Activated naive CD4-positive, alpha-beta T cell treated with anti-CD3 and anti-CD28 coated beads, Interleukin-2, amount 10 ng/mL, durations not matched to agents 7 days and 5 days (primary cell): Measurements from ENCODE around the gene TXN.
"Not testable (repeated sequence)": the region's sequence is repeated elsewhere in the genome, so short reads cannot be mapped to it uniquely, and the experiment has no call there.

ENCODE experiments used
- CTCF ChIA-PET: fragments of 350-600 bp; sonication (Branson Sonifier 250); formaldehyde crosslinking; loops from one replicate; lab custom pipeline; 2021; ENCODE audit warnings: antibody characterized with exemption; lab: Charles Lee
- DNase-seq: peaks from one replicate; pipeline ENCODE4 v3.0.0-alpha.2; 2020
- H3K27ac Mint-ChIP-seq: one replicate; pipeline ENCODE4 v1.8.0; 2021; ENCODE audit warnings: mild to moderate bottlenecking, moderate library complexity, mixed read lengths
- H3K27me3 Mint-ChIP-seq: one replicate; pipeline ENCODE4 v1.8.0; 2021; ENCODE audit warnings: mild to moderate bottlenecking, mixed read lengths
- H3K36me3 Mint-ChIP-seq: one replicate; pipeline ENCODE4 v1.8.0; 2021; ENCODE audit warnings: mixed read lengths
- H3K4me1 Mint-ChIP-seq: one replicate; pipeline ENCODE4 v1.8.0; 2021; ENCODE audit warnings: mixed read lengths
- H3K4me3 Mint-ChIP-seq: one replicate; pipeline ENCODE4 v1.8.0; 2021; ENCODE audit warnings: mild to moderate bottlenecking, moderate library complexity, mixed read lengths
- H3K9me3 Mint-ChIP-seq: one replicate; pipeline ENCODE4 v1.8.0; 2021; ENCODE audit warnings: mixed read lengths

The TXN gene

GRCh38 chr9:110213413-110214044 is 42.8 kb downstream of the TXN start:
- DNase-seq, result no peak
- CTCF ChIA-PET, result interaction anchor here (1.0 to 3.1 kb wide), 4 partner anchors 9 to 30 kb away, joined by 3 to 21 read pairs (median 5); no protein-coding TSS in a partner anchor
- Mint-ChIP-seq H3K4me1 (peaks cover 11% of the 10 kb centered on the region), H3K36me3 (no peaks in the 10 kb centered on the region), H3K4me3 (no peak overlapping the region), H3K27me3 (peaks cover 30% of the 10 kb centered on the region), H3K27ac (no peak overlapping the region), H3K9me3 (no peaks in the 10 kb centered on the region)

- no peak for DNase-seq
- Mint-ChIP-seq H3K9me3 (no peaks in the 10 kb centered on the region), H3K4me3 (no peak within 1 kb of the TSS), H3K27me3 (peaks cover 38% of the 10 kb centered on the region), H3K27ac (no peak within 1 kb of the TSS), H3K36me3 (no peaks in the 10 kb centered on the region), H3K4me1 (no peaks in the 10 kb centered on the region)
- CTCF ChIA-PET, result interaction anchor here (1.2 kb wide), 1 partner anchor 24 kb away, joined by 3 read pairs; no protein-coding TSS in a partner anchor
Measured at GRCh38 chr9:110208031-110208430, 48.3 kb downstream of the TXN start, which contains the start of gene C9orf152. Gene C9orf152 (minus strand): TSS chr9:110208159. CDS start chr9:110207579, 580 bp downstream.

DNA sequence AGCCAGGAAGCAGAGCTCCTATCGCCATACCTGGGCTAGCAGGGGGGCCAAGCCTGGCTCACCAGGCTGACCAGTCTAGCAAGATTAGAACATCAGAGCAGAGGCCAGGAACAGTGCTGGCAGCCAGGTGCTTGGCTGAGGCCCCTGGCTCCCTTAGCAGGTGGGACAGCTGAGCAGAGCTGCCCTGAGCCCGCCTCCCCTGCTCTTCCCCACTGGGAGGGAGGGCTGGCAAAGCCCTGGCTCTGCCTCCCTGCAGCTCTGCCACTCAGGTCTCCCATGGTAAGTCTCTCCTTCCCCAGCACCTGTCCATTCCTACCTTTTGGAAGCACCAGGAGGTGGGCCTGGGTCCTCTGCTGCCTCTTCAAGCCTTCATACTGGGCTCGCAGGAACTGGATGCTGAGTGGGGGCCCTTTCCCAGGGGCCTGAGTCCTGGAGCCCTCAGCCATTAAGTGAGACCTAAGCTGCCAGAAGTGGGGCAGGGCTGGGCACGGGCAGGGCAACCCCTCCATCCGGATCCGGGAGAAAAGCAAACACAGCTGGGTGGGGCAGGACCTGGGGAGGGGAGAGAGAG is 49.2 kb downstream of the TXN start:
- Mint-ChIP-seq H3K4me3 (no peak overlapping the region), H3K27me3 (peaks cover 41% of the 10 kb centered on the region), H3K27ac (no peak overlapping the region), H3K4me1 (no peaks in the 10 kb centered on the region), H3K9me3 (no peaks in the 10 kb centered on the region), H3K36me3 (no peaks in the 10 kb centered on the region)
- DNase-seq, result no peak
- CTCF ChIA-PET, result interaction anchor here (1.1 to 1.2 kb wide), 2 partner anchors 11 to 23 kb away, joined by 3 to 4 read pairs; no protein-coding TSS in a partner anchor

GRCh38 chr9:110206389-110206788 is 49.9 kb downstream of the TXN start:
- no peak for DNase-seq
- CTCF ChIA-PET, result interaction anchor here (0.8 to 1.1 kb wide), 2 partner anchors 11 to 21 kb away, joined by 3 to 4 read pairs; no protein-coding TSS in a partner anchor
- peaks cover 44% of the 10 kb centered on the region for H3K27me3 Mint-ChIP-seq

DNA sequence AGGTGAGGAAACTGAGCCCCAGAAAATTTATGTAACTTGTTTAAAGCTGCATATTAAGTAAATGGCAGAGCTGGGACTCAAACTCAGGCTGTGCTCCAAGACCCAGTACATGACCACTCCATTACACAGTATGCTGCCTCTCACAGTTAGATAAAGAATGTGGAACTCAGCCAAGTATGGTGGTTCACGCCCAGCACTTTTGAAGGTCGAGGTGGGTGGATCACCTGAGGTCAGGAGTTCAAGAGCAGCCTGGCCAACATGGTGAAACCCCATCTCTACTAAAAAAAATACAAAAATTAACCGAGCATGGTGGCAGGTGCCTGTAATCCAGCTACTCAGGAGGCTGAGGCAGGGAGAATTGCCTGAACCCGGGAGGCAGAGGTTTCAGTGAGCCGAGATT is 50.7 kb downstream of the TXN start:
- H3K36me3 Mint-ChIP-seq, H3K27ac Mint-ChIP-seq, H3K4me1 Mint-ChIP-seq, DNase-seq, H3K4me3 Mint-ChIP-seq, CTCF ChIA-PET, H3K9me3 Mint-ChIP-seq: not testable (repeated sequence)
- peaks cover 48% of the 10 kb centered on the region for H3K27me3 Mint-ChIP-seq

More at GRCh38 chr9:110206389-110206788, 49.9 kb downstream of the TXN start:
- Mint-ChIP-seq H3K9me3 (no peaks in the 10 kb centered on the region), H3K36me3 (no peaks in the 10 kb centered on the region), H3K27ac (no peak overlapping the region), H3K4me1 (no peaks in the 10 kb centered on the region), H3K4me3 (no peak overlapping the region)

DNA sequence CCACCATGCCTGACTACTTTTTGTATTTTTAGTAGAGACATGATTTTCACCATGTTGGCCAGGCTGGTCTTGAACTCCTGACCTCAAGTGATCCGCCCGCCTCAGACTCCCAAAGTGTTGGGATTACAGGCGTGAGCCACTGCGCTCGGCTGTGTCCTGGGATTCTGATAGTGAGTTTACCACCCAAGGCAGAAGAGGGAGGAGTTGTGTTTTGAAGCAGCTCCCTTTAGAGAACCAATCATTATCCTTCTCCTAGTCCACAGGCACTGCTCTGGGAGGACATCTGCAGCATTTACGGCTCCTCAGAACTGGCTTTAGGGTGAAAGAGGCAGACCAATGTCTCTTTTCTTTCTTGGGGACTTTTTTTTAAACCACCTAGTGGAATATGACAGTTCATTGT is 54.1 kb downstream of the TXN start:
- H3K36me3 Mint-ChIP-seq, result no peaks in the 10 kb centered on the region
- H3K4me1 Mint-ChIP-seq, result no peaks in the 10 kb centered on the region
- H3K27ac Mint-ChIP-seq, result no peak overlapping the region
- no peaks in the 10 kb centered on the region for H3K9me3 Mint-ChIP-seq
- no peak for DNase-seq
- peaks cover 34% of the 10 kb centered on the region for H3K27me3 Mint-ChIP-seq
- CTCF ChIA-PET, result interaction anchor here (1.0 kb wide), 1 partner anchor 19 kb away, joined by 3 read pairs; no protein-coding TSS in a partner anchor
- no peak overlapping the region for H3K4me3 Mint-ChIP-seq

DNA sequence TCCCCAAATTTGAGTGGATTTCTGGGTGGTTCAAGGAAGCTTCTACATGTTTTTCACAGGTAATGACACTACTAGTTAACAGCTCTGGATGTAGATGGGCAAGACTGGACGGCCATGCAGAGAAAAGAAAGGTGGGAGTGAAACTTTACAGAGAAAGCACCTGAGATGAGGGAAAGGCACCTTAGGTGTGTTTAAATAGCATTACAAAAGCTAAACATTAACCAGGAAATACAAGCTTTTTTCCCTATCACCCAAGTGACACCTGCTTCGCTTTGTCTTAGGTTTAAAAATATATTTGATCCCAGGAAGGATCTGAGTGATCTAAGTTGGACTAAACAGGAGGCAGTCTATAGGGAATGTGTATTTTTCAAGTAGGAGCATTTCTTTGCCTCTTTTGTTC is 56.7 kb downstream of the TXN start:
- no peak for DNase-seq
- Mint-ChIP-seq H3K36me3 (no peaks in the 10 kb centered on the region), H3K27ac (no peak overlapping the region), H3K4me3 (no peak overlapping the region), H3K27me3 (peaks cover 28% of the 10 kb centered on the region), H3K9me3 (no peaks in the 10 kb centered on the region), H3K4me1 (no peaks in the 10 kb centered on the region)
- CTCF ChIA-PET, result interaction anchor here (0.6 kb wide), 1 partner anchor 14 kb away, joined by 3 read pairs; no protein-coding TSS in a partner anchor

- CTCF ChIA-PET, result no interaction called here
- peaks cover 24% of the 10 kb centered on the region for H3K27me3 Mint-ChIP-seq
Measured at GRCh38 chr9:110198357-110198756, 58.0 kb downstream of the TXN start.

GRCh38 chr9:110197330-110198187 is 58.7 kb downstream of the TXN start:
- H3K27me3 Mint-ChIP-seq, result peaks cover 20% of the 10 kb centered on the region
- H3K4me1 Mint-ChIP-seq, result peaks cover under 1% of the 10 kb centered on the region
- CTCF ChIA-PET, result no interaction called here
- DNase-seq, result no peak
- H3K27ac Mint-ChIP-seq, result no peak overlapping the region
- no peak overlapping the region for H3K4me3 Mint-ChIP-seq
- H3K9me3 Mint-ChIP-seq, result no peaks in the 10 kb centered on the region
- no peaks in the 10 kb centered on the region for H3K36me3 Mint-ChIP-seq

More at GRCh38 chr9:110198357-110198756, 58.0 kb downstream of the TXN start:
- DNase-seq, result no peak
- Mint-ChIP-seq H3K36me3 (no peaks in the 10 kb centered on the region), H3K27ac (no peak overlapping the region), H3K9me3 (no peaks in the 10 kb centered on the region), H3K4me3 (no peak overlapping the region), H3K4me1 (no peaks in the 10 kb centered on the region)

DNA sequence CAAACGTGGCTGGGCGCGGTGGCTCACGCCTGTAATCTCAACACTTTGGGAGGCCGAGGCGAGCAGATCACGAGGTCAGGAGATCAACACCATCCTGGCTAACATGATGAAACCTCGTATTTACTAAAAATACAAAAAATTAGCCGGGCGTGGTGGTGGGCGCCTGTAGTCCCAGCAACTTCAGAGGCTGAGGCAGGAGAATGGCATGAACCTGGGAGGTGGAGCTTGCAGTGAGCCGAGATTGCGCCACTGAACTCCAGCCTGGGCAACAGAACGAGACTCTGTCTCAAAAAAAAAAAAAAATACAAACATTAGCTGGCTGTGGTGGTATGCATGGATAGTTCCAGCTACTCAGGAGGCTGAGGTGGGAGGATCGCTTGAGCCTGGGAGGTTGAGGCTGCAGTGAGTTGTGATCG is 60.2 kb downstream of the TXN start:
- CTCF ChIA-PET, result interaction anchor here (1.0 kb wide), 1 partner anchor 13 kb away, joined by 3 read pairs; no protein-coding TSS in a partner anchor
- H3K9me3 Mint-ChIP-seq, H3K4me1 Mint-ChIP-seq, H3K36me3 Mint-ChIP-seq, H3K27ac Mint-ChIP-seq, H3K4me3 Mint-ChIP-seq, DNase-seq: not testable (repeated sequence)
- H3K27me3 Mint-ChIP-seq, result peaks cover 10% of the 10 kb centered on the region
